Skeletal muscle satellite cell (primary cell): ENCODE measurements around the gene C1orf35. TPM values are rescaled to one million over a fixed set of nuclear protein-coding genes. Genes with fewer than 3 reads are reported as not detected.

Experiments
- H3K27me3 ChIP-seq: 2 replicates; pipeline ENCODE4 v1.7.0; 2013; ENCODE audit warnings: low read length; ENCODE audit not compliant: control insufficient read depth, insufficient read depth
- H3K36me3 ChIP-seq: 2 replicates; pipeline ENCODE4 v1.7.0; 2013; ENCODE audit warnings: mild to moderate bottlenecking, control low read depth, low read length; ENCODE audit not compliant: insufficient read depth
- H3K4me1 ChIP-seq: 2 replicates; pipeline ENCODE4 v1.7.0; 2013; ENCODE audit warnings: low read length; ENCODE audit not compliant: control insufficient read depth, insufficient read depth
- H3K4me2 ChIP-seq: 2 replicates; pipeline ENCODE4 v1.7.0; 2013; ENCODE audit warnings: mild to moderate bottlenecking, low read length
- H3K4me3 ChIP-seq: 2 replicates; pipeline ENCODE4 v1.7.0; 2013; ENCODE audit warnings: low read length
- H3K9ac ChIP-seq: 2 replicates; pipeline ENCODE4 v1.7.0; 2013; ENCODE audit warnings: mild to moderate bottlenecking, low read depth, low read length, moderate library complexity
- H3K9me3 ChIP-seq: replicated peaks from 2 replicates; pipeline ENCODE4 v1.7.0; 2013; ENCODE audit warnings: mild to moderate bottlenecking, control low read depth, low read length
- total RNA-seq: library from RNA; depleted of rRNA; stranded (reverse); fragments of >200 nt; gene quantifications from 2 replicates; pipeline ENCODE4 v1.2.3, GENCODE V29; 2012; rRNA removed

Gene C1orf35
- total RNA-seq: 7.0 and 7.9 TPM in 2 replicates

DNA sequence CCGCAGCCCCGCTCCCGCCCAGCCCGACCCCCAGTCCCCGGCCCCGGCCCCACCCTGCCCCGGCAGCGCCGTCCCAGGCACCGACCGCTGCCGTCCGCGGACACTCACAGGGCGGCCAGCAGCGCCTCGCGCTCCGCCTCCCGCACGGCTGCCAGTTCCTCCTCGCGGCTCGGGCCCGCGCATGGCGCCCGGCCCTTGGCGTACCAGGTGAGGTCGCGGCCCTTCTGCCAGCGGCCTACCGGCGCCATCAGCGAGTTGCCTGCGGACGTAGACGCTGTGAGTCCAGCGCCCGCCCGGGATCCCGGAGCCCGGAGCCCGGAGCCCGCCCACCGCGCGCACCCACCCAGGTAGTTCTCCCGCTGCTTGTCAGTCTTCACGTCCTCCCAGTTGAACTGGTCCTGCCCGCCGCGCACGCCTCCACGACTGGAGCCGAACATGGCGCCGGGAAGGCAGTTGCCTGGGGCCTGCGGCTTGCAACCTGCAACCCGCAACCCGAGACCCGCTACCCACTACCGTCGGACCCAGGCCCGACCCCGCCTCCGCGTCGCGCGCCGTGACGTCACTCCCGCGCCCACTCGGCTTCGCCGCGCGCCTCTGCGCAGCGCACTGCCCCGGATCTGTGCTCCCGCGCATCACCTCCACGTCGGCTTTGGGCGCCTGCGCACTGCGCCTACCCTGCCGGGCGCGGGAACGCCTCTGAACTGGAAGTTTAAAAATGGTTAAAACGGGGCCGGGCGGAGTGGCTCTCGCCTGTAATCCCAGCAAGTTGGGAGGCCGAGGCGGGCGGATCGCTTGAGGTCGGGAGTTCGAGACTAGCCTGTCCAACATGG, at the start of gene C1orf35:
TSS of gene C1orf35 (minus strand) at position 535 of the 830 bp plus-strand sequence. CDS start at position 437, 98 bp downstream.
- peak within 1 kb of the TSS; percentile 82 for H3K9ac ChIP-seq
- peak within 1 kb of the TSS; percentile 95 for H3K4me3 ChIP-seq
- H3K4me2 ChIP-seq: peak within 1 kb of the TSS; percentile 96
- H3K4me1 ChIP-seq: peaks cover 15% of the 10 kb centered on the region
- H3K9me3 ChIP-seq: no peaks in the 10 kb centered on the region
- H3K36me3 ChIP-seq: peaks cover 39% of the 10 kb centered on the region
- no peaks in the 10 kb centered on the region for H3K27me3 ChIP-seq

DNA sequence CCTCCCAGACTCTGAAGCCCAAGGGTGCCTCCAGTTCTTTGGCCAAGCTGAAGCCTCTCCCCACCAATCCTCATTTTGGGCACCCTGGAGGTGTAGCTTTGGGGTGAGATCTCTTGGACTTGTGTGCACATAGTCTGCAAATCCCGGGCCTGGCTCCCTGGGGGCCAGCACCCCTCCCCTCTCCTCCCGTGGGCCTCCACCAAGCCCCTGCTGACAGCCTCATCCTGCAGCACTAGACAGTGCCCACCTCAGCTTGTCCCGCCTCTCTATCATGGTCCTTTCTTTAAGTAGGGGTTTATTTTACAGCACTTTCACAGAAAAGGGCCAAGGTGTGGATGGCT, 49.8 kb upstream of the C1orf35 start:
- no peak overlapping the region for H3K9ac ChIP-seq
- H3K36me3 ChIP-seq: peaks cover 18% of the 10 kb centered on the region
- H3K9me3 ChIP-seq: no peaks in the 10 kb centered on the region
- H3K4me1 ChIP-seq: peaks cover 33% of the 10 kb centered on the region
- H3K4me3 ChIP-seq: no peak overlapping the region
- no peak overlapping the region for H3K4me2 ChIP-seq
- peaks cover 2% of the 10 kb centered on the region for H3K27me3 ChIP-seq

DNA sequence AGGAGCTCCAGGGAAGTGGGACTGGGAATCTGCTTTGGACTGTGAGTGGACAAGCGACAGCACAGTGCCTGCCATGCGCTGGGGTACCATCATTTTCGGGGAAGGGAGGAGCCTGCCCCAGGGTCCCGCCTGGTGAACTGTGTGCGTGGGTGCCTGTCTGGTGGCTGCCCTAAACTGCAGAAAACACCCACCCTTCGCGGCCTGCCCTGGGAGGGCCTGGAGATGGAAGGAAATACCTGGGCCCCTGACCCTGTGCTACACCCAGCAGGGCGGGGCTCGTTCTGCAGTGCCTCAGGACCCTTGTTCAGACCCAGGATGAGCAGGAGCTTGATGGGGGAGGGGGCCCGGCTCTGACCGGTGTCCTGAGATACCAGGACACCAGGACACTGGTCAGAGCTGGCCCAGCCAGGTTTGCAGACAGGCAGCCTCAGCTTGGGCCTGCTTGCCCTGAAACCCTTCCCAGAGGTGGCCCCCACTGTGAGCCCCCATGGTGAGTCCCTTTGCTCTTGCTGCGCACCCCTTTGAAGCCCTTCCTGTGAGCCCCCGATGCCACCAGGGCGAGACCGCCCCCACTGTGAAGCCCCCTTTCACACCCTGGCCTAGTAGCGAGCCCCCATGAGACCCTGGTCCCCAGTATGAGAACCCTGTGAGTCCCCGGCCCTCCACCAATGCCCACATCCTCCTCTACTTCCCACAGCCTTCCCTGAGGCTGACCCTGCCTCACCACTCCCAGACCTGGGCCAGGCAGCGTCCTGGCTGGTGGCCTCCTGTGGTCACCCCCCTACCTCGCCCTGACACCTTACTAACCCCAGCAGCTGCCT, 49.2 kb upstream of the C1orf35 start:
- no peak overlapping the region for H3K4me2 ChIP-seq
- H3K9me3 ChIP-seq: no peaks in the 10 kb centered on the region
- H3K36me3 ChIP-seq: peaks cover 24% of the 10 kb centered on the region
- no peaks in the 10 kb centered on the region for H3K27me3 ChIP-seq
- no peak overlapping the region for H3K9ac ChIP-seq
- H3K4me3 ChIP-seq: no peak overlapping the region
- H3K4me1 ChIP-seq: peaks cover 33% of the 10 kb centered on the region

GRCh38 chr1:228151180-228151925, 48.2 kb upstream of the C1orf35 start:
- H3K27me3 ChIP-seq: no peaks in the 10 kb centered on the region
- H3K4me2 ChIP-seq: no peak overlapping the region
- H3K4me1 ChIP-seq: peaks cover 33% of the 10 kb centered on the region
- no peaks in the 10 kb centered on the region for H3K9me3 ChIP-seq
- H3K9ac ChIP-seq: no peak overlapping the region
- H3K36me3 ChIP-seq: peaks cover 32% of the 10 kb centered on the region
- H3K4me3 ChIP-seq: no peak overlapping the region

- Histone ChIP-seq H3K4me1 (peaks cover 33% of the 10 kb centered on the region), H3K4me3 (no peak overlapping the region), H3K9me3 (no peaks in the 10 kb centered on the region), H3K36me3 (peaks cover 39% of the 10 kb centered on the region), H3K4me2 (peak overlapping the region; percentile 26), H3K9ac (peak overlapping the region; percentile 31), H3K27me3 (no peaks in the 10 kb centered on the region)
These were observed 47.5 kb upstream of the C1orf35 start for GRCh38 chr1:228150461-228151179.

- Histone ChIP-seq H3K36me3 (peaks cover 44% of the 10 kb centered on the region), H3K4me3 (no peak overlapping the region), H3K4me2 (peak overlapping the region; percentile 0), H3K4me1 (peaks cover 33% of the 10 kb centered on the region), H3K9me3 (no peaks in the 10 kb centered on the region), H3K27me3 (no peaks in the 10 kb centered on the region), H3K9ac (peak overlapping the region; percentile 31)
These were observed 47.0 kb upstream of the C1orf35 start for GRCh38 chr1:228150120-228150460.

- Histone ChIP-seq H3K9ac (peak within 1 kb of the TSS; percentile 31), H3K4me2 (peak within 1 kb of the TSS; percentile 26), H3K4me1 (peaks cover 33% of the 10 kb centered on the region), H3K9me3 (no peaks in the 10 kb centered on the region), H3K27me3 (no peaks in the 10 kb centered on the region), H3K4me3 (no peak within 1 kb of the TSS), H3K36me3 (peaks cover 48% of the 10 kb centered on the region)
These were observed 46.4 kb upstream of the C1orf35 start, which contains the start of gene GJC2 for GRCh38 chr1:228149406-228150119. Gene GJC2, plus strand, starts transcription at chr1:228149930. Its CDS starts 7,829 bp downstream, at chr1:228157759.

- peaks cover 38% of the 10 kb centered on the region for H3K4me1 ChIP-seq
- peak overlapping the region; percentile 4 for H3K9ac ChIP-seq
- no peaks in the 10 kb centered on the region for H3K27me3 ChIP-seq
- no peak overlapping the region for H3K4me3 ChIP-seq
- no peak overlapping the region for H3K4me2 ChIP-seq
- peaks cover 54% of the 10 kb centered on the region for H3K36me3 ChIP-seq
- H3K9me3 ChIP-seq: no peaks in the 10 kb centered on the region
These were observed 45.8 kb upstream of the C1orf35 start for GRCh38 chr1:228148935-228149405.

DNA sequence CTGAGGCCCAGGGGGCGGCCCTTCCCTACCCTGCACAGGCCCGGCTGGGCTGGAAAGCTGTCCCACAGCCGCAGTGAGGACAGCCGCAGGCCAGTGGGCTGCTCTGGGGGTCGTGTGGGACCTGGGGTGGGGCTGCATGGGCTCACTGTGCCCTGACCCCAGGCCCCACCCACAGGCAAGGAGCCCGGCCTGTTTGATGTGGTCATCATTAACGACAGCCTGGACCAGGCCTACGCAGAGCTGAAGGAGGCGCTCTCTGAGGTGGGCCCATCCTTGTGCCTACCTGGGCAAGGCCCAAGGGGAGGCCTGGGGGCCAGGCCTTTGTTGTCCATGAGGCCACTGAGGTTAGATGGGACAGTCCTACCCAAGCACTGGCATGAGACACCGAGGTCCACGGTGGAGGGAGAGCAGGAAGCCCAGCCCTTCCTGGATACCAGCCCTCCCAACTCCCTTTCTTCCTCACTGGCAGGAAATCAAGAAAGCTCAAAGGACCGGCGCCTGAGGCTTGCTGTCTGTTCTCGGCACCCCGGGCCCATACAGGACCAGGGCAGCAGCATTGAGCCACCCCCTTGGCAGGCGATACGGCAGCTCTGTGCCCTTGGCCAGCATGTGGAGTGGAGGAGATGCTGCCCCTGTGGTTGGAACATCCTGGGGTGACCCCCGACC, 45.2 kb upstream of the C1orf35 start:
- H3K9me3 ChIP-seq: no peaks in the 10 kb centered on the region
- no peaks in the 10 kb centered on the region for H3K27me3 ChIP-seq
- no peak overlapping the region for H3K4me2 ChIP-seq
- H3K4me3 ChIP-seq: no peak overlapping the region
- peaks cover 57% of the 10 kb centered on the region for H3K36me3 ChIP-seq
- H3K9ac ChIP-seq: no peak overlapping the region
- peaks cover 44% of the 10 kb centered on the region for H3K4me1 ChIP-seq

- Histone ChIP-seq H3K4me3 (no peak overlapping the region), H3K9me3 (no peaks in the 10 kb centered on the region), H3K4me2 (no peak overlapping the region), H3K9ac (no peak overlapping the region), H3K4me1 (peaks cover 50% of the 10 kb centered on the region), H3K27me3 (no peaks in the 10 kb centered on the region), H3K36me3 (peaks cover 59% of the 10 kb centered on the region)
These were observed 44.6 kb upstream of the C1orf35 start for GRCh38 chr1:228147768-228148167.
